Muscle layer of duodenum (tissue), 2 donors: Measurements from ENCODE around the gene ARSA.
"Not testable (repeated sequence)": the region's sequence is repeated elsewhere in the genome, so short reads cannot be mapped to it uniquely, and the experiment has no call there.

Source experiments
- H3K27ac ChIP-seq: one replicate; pipeline ENCODE4 v1.7.0; 2013; ENCODE audit warnings: mild to moderate bottlenecking, low read length
- H3K27me3 ChIP-seq: one replicate; pipeline ENCODE4 v1.7.0; 2013; ENCODE audit warnings: low read depth, mild to moderate bottlenecking, control low read depth, low read length
- H3K36me3 ChIP-seq, 2 donors: one replicate each; pipeline ENCODE4 v1.7.0; 2013; ENCODE audit warnings: low read length in 2 of 2, control low read depth in 1 of 2, mild to moderate bottlenecking in 1 of 2; ENCODE audit not compliant: insufficient read depth in 2 of 2, control insufficient read depth in 1 of 2
- H3K4me1 ChIP-seq, 2 donors: one replicate each; pipeline ENCODE4 v1.7.0; 2013; ENCODE audit warnings: low read length in 2 of 2, mild to moderate bottlenecking in 2 of 2, control low read depth in 1 of 2, moderate library complexity in 1 of 2; ENCODE audit not compliant: insufficient read depth in 2 of 2, control insufficient read depth in 1 of 2
- H3K4me3 ChIP-seq, 2 donors: one replicate each; pipeline ENCODE4 v1.7.0; 2013; ENCODE audit warnings: low read length in 2 of 2, low read depth in 1 of 2, mild to moderate bottlenecking in 1 of 2
- H3K9me3 ChIP-seq, 2 donors: one replicate each; pipeline ENCODE4 v1.7.0; 2013; ENCODE audit warnings: low read length in 2 of 2, control low read depth in 1 of 2, mild to moderate bottlenecking in 1 of 2; ENCODE audit not compliant: control insufficient read depth in 1 of 2
- donor health status: healthy.

Gene ARSA

DNA sequence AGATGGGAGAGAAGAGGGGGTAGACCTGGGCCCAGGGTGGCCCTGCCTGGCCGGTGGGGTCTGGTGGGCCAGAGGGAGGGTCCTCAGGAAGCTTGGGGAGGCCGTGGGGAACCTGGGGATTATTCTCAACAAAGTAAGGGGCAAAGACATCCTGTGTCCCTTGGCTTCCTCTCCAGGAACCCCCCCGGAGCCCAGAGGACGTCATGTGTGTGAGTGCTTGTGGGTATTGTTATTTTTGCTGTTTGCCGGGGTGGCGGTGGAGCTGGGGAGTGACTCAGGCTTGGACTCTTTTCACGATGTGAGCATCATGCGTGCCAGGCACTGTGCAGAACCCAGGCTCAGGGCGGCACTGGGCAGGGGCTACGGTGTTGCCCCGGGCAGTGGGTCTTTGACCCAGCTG lies 43.7 kb upstream of the ARSA start:
- H3K27ac ChIP-seq, result no peak overlapping the region
- no peaks in the 10 kb centered on the region for H3K9me3 ChIP-seq
- H3K36me3 ChIP-seq, result no peaks in the 10 kb centered on the region
- H3K4me3 ChIP-seq, result no peak overlapping the region
- H3K4me1 ChIP-seq, result peaks cover 0 to 14% of the 10 kb centered on the region in 2 donors
- peaks cover 24% of the 10 kb centered on the region for H3K27me3 ChIP-seq

DNA sequence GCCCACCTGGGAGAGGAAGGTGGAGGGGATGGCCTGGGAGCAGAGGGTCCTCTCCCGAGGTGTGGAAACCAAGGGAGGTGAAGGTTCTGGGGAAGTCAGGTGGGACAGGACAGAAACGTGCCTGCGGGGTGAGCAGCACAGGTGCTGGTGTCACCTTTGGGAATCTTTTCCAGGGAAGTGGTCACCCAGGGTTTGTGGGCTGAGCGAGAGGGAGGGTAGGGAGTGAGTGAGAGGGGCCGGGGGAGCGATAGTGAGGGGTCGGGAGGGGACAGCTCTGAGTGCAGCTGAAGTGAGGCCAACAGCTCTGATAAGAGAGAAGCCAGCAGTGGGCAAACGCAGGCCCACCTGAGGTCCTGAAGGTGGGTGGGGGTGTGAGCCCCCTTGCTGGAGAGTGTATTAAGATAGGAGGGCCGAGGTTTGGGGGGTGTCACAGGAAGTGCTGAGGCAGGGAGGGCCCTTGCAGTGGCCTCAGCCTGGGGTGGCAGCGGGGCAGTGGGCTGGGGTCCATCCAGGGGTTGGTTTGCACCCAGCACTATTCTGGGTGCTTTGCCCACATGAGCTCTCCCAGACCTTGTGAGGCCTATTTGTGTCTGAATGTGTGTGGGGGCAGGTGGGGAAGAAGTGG lies 43.1 kb upstream of the ARSA start:
- peaks cover 0 to 14% of the 10 kb centered on the region in 2 donors for H3K4me1 ChIP-seq
- no peaks in the 10 kb centered on the region for H3K36me3 ChIP-seq
- no peak overlapping the region for H3K27ac ChIP-seq
- peaks cover 22% of the 10 kb centered on the region for H3K27me3 ChIP-seq
- no peaks in the 10 kb centered on the region for H3K9me3 ChIP-seq
- no peak overlapping the region for H3K4me3 ChIP-seq

DNA sequence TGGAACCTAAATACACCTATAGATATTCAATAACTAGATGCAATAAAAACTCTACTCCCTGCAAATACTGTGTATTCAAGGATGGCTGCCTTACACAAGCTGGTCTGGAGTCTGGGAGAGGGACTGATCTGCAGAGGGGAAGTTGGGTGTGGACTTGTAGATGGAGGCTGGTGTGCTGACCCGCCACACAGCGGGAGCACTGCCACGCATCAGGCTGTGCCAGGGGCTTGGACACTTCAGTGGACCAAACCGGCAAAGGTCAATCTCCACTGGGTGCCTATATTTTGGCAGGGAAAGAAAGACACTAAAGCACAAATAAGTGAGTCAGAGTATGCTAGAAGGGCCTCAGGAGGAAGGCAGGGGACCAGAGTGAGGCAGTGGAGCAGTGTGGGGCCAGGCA lies 42.6 kb upstream of the ARSA start:
- H3K27ac ChIP-seq, result no peak overlapping the region
- H3K4me3 ChIP-seq, result no peak overlapping the region
- H3K9me3 ChIP-seq, result no peaks in the 10 kb centered on the region
- H3K4me1 ChIP-seq, result peaks cover 0 to 14% of the 10 kb centered on the region in 2 donors
- peaks cover 17% of the 10 kb centered on the region for H3K27me3 ChIP-seq
- H3K36me3 ChIP-seq, result no peaks in the 10 kb centered on the region

DNA sequence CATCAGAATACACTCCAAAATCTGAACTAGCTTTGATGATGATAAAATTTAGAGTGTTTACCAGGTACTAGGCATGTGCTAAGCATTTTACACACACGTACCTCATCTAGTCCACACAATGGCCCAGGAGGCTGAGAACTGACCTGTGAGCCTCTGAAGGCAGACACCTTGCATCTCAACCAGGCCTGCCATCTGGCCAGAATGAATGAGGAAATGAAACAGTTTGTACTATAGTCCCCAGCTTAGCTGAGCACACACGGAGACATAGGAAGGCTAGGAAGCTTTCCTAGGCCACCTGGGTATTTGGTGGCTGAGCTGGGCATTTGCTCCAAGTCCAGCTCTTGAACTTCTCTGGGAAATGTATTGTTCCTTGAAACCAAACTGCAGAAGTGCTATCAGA lies 37.8 kb upstream of the ARSA start:
- Histone ChIP-seq H3K4me3 (no peak overlapping the region), H3K4me1 (no peaks in the 10 kb centered on the region), H3K27ac (no peak overlapping the region), H3K9me3 (no peaks in the 10 kb centered on the region), H3K36me3 (no peaks in the 10 kb centered on the region), H3K27me3 (no peaks in the 10 kb centered on the region)

DNA sequence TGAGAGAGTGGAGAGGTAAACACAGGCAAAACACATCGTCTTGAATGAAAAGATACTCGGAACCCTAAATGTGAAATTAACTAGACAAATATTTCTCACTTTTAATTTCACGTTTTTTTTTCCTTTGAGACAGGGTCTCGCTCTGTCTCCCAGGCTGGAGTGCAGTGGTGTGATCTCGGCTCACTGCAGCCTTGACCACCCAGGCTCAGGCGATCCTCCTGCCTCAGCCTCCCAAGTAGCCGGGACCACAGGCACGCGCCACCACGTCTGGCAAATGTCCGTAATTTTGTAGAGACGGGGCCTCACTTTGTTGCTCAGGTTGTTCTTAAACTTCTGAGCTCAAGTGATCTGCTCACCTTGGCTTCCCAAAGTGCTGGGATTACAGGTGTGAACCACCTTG lies 37.3 kb upstream of the ARSA start:
- H3K4me3 ChIP-seq, result no peak overlapping the region
- no peak overlapping the region for H3K27ac ChIP-seq
- H3K36me3 ChIP-seq, result no peaks in the 10 kb centered on the region
- no peaks in the 10 kb centered on the region for H3K9me3 ChIP-seq
- no peaks in the 10 kb centered on the region for H3K4me1 ChIP-seq
- H3K27me3 ChIP-seq, result no peaks in the 10 kb centered on the region

DNA sequence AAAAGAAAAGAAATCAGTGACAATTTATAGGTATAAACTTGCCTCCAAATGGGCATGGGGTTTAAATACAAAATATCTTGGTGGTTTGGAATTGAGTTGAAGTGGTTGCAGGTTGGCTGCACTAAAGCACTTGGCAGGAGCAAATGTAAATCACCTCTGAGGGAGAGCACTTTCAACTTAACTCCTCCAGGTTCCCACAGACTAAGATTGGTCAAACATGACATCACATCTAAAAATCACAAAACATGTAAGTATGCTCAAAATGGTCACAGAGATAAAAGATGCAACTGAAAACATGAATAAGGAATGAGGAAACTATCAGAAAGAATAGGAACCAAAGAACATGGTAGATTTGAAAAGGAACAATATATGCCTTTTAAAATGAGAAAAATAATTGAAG lies 32.4 kb upstream of the ARSA start:
- Histone ChIP-seq H3K36me3 (no peaks in the 10 kb centered on the region), H3K4me3 (no peak overlapping the region), H3K9me3 (no peaks in the 10 kb centered on the region), H3K27me3 (no peaks in the 10 kb centered on the region), H3K4me1 (no peaks in the 10 kb centered on the region), H3K27ac (no peak overlapping the region)

DNA sequence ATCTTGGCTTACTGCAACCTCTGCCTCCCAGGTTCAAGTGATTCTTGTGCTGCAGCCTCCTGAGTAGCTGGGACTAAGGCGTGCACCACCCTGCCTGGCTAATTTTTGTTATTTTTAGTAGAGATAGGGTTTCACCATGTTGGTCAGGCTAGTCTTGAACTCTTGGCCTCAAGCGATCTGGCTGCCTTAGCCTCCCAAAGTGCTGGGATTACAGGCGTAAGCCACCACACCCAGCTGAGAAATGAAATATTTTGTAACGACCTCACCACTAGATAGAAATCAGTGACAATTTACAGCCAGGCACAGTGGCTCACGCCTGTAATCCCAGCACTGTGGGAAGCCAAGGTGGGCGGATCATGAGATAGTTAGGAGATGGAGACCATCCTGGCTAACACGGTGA lies 31.8 kb upstream of the ARSA start:
- H3K27ac ChIP-seq, H3K4me1 ChIP-seq, H3K36me3 ChIP-seq, H3K27me3 ChIP-seq, H3K4me3 ChIP-seq, H3K9me3 ChIP-seq: not testable (repeated sequence)

DNA sequence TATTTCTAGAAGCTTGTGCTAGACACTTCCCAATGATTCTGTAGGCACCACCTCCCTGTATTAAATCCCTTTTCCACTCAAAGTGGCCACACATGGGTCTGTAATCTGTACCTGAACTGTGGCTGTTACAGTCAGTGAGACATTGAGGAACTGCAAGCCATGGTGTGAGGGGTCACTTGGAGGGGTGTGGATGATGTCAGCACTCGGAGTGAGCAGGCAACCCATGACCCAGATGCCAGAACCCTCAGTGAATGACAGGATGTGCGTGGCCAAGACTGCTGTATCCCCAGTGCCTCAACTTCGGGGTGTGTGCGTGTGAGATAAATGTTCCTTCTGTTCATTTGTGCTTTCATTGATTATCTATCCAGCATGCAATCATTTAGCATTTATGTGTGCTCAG lies 30.0 kb upstream of the ARSA start:
- no peak overlapping the region for H3K27ac ChIP-seq
- H3K27me3 ChIP-seq, result no peaks in the 10 kb centered on the region

DNA sequence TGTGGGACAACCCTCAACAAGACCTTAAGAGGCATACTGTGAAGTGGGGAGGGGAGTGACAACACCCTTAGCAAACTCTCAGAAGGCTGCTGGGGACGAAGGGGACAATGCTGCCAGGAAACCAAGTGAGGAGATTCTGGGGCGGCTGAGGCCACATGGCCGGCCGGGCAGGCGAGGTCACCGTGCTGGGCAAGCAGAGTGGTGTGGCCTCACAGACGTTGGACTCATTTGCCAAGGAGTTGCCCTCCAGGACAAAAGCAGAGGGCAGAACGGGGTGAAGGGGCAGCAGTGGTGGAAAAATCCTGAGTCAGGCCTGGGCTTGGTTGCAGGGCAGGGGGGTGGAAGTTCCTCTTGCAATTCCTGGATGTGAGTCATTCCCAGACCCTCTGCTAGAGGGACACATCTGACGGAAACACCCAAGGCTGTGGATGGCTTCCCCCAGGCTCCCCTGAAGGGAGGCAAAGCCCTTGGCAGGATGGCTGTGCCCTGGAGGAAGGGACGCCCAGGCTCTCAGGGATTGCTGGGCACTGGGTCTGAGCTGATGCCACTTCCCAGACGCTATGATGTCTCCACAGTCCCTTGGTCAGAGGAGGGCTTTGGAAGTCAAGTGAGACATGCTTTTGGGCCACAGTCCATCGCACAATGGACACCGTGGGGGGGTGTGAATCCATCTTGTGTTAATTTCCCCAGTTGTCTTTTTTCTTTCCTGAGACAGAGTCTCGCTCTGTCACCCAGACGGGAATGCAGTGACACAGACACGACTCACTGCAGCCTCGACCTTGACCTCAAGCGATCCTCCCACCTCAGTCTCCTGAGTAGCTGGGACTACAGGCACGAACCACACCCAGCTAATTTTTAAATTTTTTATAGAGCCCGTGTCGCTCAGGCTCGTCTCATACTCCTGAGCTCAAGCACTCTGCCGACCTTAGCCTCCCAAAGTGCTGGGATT lies 28.4 kb upstream of the ARSA start:
- Histone ChIP-seq H3K9me3 (no peaks in the 10 kb centered on the region), H3K4me1 (no peaks in the 10 kb centered on the region), H3K27ac (no peak overlapping the region), H3K4me3 (no peak overlapping the region), H3K36me3 (no peaks in the 10 kb centered on the region), H3K27me3 (no peaks in the 10 kb centered on the region)

More for the DNA sequence above, 30.0 kb upstream of the ARSA start:
- no peaks in the 10 kb centered on the region for H3K36me3 ChIP-seq
- no peak overlapping the region for H3K4me3 ChIP-seq
- no peaks in the 10 kb centered on the region for H3K9me3 ChIP-seq
- no peaks in the 10 kb centered on the region for H3K4me1 ChIP-seq

DNA sequence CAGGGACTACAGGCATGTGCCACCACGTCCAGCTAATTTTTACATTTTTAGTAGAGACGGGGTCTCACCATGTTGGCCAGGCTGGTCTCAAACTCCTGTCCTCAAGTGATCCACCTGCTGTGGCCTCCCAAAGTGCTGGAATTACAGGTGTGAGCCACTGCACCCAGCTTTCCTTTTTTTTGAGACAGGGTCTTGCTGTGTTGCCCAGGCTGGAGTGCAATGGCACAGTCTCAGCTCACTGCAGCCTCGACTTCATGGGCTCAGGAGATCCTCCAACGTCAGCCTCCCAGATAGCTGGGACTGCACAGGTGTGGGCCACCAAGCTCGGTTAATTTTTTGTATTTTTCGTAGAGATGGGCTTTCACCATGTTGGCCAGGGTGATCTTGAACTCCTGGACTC lies 26.7 kb upstream of the ARSA start:
- H3K4me1 ChIP-seq, H3K27ac ChIP-seq, H3K36me3 ChIP-seq, H3K27me3 ChIP-seq, H3K4me3 ChIP-seq, H3K9me3 ChIP-seq: not testable (repeated sequence)

DNA sequence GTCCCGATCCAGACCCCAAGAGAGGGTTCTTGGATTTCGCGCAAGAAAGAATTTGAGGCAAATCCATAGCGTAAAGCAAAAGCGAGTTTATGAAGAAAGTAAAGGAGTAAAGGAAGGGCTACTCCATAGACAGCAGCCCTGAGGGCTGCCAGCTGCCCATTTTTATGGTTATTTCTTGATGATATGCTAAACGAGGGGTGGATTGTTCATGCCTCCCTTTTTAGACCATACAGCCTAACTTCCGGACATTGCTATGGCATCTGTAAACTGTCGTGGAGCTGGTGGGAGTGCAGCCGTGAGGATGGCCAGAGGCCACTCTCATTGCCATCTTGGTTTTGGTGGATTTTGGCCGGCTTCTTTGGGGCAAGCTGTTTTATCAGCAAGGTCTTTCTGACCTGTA lies 25.3 kb upstream of the ARSA start:
- Histone ChIP-seq H3K4me3 (no peak overlapping the region), H3K27ac (no peak overlapping the region), H3K27me3 (no peaks in the 10 kb centered on the region), H3K4me1 (no peaks in the 10 kb centered on the region), H3K36me3 (no peaks in the 10 kb centered on the region), H3K9me3 (no peaks in the 10 kb centered on the region)

DNA sequence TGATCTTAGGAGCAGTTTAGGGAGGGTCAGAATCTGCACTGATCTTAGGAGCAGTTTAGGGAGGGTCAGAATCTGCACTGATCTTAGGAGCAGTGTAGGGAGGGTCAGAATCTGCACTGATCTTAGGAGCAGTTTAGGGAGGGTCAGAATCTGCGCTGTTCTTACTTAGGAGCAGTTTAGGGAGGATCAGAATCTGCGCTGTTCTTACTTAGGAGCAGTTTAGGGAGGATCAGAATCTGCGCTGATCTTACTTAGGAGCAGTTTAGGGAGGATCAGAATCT lies 15.8 kb upstream of the ARSA start:
- Histone ChIP-seq H3K4me1 (peaks cover 4 to 11% of the 10 kb centered on the region in 2 donors), H3K27me3 (peaks cover 18% of the 10 kb centered on the region)
- H3K27ac ChIP-seq, H3K9me3 ChIP-seq, H3K36me3 ChIP-seq, H3K4me3 ChIP-seq: not testable (repeated sequence)
